Stimulated activated CD4-positive, alpha-beta T cell treated with anti-CD3 and anti-CD28 coated beads, Interleukin-4, amount 100 ng/mL, for 48 hours (primary cell): ENCODE results near the gene ZDHHC14.
"Not testable (repeated sequence)": the region's sequence is repeated elsewhere in the genome, so short reads cannot be mapped to it uniquely, and the experiment has no call there.

Experiments
- DNase-seq, 2 donors: peaks; one replicate each; pipeline ENCODE4 v3.0.0-alpha.2; 2020; ENCODE audit warnings: low read depth in 2 of 2

The ZDHHC14 gene

DNA sequence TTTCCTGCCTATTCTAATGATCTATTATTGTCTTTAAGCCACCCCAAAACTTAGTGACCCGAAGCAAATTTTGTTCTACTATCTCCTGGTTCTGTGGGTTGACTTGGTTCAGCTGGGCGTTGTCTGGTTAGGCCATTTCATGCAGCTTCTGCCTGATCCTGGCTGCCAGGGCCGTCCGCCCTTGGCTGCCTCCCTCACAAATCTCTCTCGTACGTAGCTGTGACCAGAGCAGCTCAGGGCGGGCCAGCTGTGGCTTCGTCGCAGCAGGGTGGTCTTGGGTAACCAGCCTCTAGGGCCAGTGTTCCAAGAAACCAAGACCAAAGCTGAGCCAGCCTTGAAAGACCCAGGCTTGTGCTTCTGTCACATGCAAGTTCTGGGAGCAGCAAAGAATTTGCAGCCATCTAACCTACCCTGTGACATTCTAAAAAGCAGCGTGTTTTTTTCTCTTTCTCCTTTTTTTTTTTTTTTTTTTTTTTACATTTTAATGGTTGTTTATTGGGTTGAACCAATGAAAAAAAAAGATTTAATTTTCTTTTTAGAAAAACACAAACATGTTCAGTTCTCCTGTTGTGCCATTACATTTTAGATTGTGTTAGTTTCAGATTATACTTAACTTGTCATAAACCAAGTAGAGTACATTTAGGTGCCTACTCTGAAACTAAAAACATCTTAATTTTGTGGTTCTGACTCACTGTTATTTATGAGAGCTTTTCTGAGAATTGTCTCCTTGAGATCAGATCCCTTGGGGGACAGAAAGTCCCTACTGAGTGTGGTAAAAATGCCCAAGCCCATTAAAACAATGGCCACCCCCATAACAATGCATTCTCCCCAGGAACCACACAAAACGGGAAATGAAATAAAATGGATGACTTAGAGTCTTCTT lies 83.9 kb downstream of the ZDHHC14 start:
- DNase-seq: no peak

DNA sequence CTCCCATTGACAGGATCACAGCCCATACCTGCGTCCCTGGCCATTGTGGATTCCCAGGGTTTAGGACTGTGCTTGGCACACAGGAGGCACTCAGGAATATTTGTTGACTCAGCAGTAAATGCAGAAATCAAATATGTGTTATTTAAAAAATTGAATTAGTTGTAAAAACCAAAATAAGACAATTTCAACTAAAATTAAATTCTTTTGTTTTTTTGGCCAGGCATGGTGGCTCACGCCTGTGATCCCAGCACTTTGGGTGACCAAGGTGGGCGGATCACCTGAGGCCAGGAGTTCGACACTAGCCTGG lies 85.3 kb downstream of the ZDHHC14 start:
- no peak for DNase-seq

DNA sequence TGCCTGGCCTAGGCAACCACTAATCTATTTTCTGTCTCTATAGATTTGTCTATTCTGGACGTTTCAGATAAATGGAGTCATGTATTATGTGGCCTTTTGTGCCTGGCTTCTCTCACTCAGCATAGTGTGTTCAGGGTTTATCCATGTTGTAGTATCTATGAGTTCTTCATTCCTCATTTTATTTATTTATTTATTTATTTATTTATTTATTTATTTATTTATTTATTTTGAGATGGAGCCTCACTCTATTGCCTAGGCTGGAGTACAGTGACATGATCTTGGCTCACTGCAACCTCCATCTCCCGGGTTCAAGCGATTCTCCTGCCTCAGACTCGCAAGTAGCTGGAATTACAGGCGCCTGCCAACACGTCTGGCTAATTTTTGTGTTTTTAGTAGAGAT lies 86.3 kb downstream of the ZDHHC14 start:
- not testable (repeated sequence) for DNase-seq

DNA sequence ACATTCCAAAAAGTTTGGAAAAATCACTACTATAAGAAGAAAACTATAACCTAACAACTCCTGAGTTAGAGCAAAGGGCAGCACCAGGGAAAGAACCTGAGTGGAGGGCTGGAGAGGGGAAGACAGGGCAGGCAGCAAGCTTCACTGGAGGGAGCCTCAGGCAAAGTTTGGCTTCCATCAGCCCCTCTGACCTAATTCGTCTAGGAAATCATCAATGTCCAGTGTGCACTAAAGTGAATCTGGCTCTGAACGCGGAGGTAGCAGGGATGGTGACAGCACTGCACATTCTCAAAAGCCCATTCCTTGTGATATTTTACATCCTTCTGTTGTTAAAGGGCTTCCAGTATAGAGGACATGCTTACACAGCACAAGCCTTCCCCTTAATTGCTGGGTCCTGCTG lies 87.1 kb downstream of the ZDHHC14 start:
- DNase-seq: no peak

DNA sequence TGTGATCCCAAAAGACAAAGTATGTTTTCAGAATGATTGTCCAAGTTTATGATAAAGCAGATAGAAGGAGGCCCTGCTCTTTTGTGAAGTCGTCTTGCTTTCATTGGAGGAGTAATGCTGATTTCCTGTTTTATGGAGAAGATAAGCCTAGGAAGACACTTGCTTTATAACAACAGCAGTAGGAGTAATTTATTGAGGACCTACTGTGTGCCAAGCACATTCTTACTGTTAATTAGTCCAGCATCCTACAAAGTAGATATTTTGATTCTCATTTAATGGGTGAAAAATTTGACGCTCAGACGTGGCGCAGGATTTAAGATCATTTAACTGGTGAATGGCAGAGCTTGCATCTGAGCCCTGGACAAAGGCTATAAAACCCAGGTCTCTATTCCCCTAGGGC lies 87.6 kb downstream of the ZDHHC14 start:
- no peak for DNase-seq

DNA sequence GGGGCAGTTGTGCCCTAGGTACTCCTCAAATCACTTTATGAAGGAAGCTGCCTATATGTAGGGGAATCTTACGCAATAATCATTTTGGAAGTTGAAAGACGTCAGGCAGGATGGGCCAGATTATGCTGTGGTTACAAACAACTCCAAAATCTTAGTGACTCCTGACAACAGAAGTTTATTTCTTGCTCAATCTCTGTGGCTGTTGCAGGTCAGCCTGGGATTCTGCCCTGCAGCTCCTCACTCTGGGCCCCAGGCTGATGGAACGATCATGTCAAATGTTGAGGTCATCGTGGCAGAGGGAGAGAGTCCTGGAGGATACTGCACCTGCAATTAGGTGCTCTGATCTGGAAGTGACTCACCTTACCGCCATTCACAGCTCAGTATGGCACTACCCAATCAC lies 88.4 kb downstream of the ZDHHC14 start:
- no peak for DNase-seq

DNA sequence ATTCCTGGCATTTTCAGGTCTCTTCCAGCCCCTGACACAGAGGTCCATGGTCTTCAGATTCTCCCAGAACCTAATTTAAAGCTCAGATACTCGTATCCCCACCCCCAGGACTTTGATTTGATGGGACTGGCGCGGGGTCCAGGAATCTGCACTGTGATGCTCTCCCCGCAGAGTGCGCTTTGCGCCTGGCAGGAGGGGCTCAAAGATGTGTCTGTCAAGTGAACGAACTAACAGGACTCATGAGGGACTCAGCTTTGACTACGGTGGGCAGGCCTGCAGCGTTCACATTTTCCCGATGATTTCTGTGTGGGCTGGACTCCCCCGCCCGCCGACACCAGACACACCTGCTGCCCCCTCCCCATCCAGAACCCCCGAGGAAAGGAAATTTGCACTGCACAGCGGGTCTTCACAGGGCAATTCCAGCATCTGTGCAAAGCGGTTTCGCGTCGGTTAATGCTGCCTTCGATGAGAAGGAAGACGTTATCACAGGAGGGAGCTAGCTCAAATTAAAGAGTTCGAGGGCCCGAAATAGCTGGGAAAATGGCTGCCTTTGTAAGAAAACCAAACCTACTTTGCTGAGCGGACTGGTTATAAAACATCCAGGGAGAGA lies 90.2 kb downstream of the ZDHHC14 start:
- DNase-seq: no peak

DNA sequence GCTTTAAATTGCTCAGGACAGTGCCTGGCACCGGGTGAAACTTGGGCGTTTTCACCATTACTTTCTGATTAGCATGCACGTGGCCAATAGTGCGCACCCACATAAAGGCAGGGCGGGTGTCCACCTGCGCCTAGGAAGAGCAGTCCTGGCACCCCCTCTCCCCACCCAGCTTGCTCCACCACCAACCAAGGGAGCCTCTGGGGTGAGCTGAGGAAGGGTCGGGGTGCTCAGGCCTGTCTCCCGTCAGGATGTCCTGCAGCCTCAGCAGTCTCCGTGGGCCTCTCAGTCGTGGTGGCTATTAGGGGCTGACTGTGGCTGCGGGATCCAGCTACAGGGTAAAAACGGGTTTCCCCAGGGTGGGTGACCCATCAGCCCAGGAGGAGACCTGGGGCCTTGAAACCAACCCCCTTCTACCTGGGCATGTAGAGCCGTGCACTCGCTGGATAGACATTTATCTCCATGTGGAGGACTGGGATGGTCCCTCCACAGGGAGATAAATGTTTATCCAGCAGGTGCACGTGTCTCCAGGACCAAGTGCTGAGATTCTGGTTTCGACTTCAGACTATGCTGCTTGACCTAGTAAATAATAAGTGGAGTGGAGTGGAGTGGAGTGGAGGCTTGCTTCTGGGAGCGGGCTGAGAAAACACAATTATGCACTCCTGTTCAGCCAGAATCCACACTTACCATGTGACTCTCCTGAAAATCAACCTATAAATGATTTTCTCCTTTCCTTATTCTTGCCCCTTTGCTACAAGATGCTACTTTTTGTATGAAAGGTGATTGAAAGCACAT lies 91.1 kb downstream of the ZDHHC14 start:
- DNase-seq: no peak

DNA sequence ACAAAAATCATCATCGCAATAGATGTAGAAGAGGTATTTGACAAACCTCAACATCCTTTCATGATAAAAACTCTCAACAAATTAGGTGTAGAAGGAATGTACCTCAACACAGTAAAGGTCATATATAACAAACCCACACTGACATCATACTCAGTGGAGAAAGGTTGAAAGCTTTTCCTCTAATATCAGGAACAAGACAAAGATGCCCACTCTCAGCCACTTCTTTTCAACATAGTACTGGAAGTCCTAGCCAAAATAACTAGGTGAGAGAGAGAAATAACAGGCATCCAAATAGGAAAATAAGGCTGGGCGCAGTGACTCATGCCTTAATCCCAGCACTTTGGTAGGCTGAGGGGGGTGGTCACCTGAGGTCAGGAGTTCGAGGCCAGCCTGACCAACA lies 95.8 kb downstream of the ZDHHC14 start:
- DNase-seq: no peak

DNA sequence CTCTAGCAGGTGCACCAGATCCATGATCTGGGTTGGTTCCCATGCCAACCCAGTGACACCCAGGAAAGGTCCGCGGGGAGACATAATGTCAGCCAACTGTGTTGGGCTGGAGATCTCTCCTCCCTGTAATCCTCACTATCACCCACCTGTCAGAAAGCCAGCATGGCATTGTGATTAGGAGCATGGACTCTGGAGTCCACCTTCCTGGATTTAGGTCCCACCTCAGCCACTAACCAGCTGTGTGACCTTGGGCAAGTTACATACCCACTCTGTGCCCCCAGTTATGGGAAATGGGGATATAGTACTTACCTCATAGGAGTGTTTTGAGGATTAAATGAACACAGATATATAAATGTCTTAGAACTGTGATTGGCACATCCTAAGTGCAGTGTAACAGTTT lies 97.9 kb downstream of the ZDHHC14 start:
- DNase-seq: no peak

DNA sequence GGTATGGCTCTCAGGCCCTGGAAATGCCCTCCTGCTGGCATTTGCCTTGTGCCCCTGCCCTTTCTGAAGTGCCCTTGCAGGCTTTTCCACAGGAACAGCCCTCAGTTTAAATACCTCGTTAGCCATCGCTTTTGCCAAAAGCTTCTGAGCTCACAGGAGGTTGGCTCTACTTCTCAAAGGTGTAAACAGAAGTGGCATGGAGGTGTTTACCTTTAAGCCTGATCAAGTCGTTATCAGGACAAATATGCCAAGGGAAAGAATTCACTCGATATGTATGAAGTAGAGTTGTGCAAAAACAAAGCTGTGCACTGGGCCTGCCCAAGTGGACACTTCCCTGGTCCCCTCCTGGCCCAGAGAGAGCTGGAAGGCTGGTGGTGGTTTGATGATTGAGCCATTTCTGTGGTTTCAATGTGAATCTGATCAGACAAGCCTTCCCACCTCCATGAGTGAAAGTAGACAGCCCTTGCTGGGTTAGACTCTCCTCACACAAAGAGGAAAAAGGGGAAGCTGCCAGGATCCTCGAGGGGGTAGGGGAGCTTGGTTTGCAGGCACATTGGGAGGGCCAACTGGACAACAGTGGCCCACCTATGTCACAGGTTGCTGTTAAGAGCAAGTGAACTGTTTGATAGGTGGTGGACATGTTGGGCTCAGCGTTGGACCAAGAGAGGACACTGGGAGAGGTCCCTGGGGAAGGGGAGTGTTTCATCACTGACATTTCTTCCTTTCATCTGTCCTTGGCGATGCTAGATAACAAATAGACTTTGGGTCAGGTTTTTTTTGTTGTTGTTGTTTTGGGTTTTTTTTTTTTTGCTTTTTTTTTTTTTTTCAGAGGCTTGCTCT lies 98.7 kb downstream of the ZDHHC14 start:
- no peak for DNase-seq

DNA sequence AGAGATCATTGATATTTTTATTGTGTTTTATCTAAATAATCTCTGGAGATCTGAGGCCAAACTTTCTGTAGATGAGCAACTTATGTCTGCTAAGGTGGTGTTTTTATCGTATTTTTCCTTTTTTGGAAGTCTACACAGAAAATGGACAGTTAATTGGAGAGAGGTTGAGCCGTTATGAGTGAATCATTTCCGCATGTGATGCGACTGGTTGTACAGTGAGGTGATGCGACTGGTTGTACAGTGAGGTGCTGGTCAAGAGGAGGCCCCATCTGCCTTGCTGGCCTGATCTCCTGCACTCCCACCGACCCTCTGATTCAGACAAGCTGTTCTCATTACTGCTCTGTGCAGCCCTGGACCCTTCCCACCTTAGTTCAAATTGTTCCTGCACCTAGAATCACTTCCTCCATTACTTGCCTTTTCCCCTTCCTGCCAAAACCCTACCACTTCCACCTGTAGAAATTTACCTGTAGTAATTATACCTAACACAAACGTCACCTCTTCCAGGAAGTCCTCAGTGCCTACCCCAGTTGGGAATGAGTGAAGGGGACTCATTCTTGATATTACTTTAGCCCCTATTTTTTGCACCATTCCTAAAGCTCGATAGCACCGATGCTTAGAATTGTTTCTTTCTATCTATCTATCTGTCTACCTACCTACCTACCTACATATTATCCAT lies 100.3 kb downstream of the ZDHHC14 start:
- no peak for DNase-seq

DNA sequence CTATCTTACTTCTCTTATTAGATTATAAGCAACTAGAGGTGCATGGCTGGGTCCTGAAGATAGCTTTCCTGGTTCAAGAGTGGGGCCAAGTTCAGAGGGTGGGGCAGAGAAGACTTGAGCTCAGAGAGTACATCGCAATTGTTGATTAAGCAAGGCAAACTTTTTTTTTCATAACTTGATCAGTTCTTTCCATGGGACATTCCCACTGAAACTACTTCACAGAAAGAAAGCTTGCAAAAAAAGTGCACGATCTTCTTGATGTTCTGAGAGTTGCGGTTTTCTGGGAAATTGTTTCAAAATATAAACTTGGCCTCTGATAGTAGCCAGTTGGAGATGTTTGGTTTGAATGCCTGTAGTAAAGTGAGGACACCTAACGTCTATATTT lies 100.9 kb downstream of the ZDHHC14 start:
- DNase-seq: no peak

DNA sequence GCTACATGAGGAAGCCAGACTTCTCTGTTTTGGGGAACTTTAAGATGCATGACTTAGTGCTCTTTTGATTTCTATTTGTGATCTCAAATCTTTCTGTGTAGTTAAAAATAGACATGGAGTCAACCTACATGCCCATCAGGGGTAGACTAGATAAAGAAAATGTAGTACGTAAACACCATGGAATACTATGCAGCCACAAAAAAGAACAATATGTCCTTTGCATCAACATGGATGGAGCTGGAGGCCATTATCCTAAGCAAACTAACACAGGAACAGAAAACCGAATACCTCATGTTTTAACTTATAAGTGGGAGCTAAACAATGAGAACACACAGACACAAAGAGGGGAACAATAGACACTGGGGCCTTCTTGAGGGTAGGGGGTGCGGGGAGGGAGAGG lies 102.8 kb downstream of the ZDHHC14 start:
- DNase-seq: no peak

DNA sequence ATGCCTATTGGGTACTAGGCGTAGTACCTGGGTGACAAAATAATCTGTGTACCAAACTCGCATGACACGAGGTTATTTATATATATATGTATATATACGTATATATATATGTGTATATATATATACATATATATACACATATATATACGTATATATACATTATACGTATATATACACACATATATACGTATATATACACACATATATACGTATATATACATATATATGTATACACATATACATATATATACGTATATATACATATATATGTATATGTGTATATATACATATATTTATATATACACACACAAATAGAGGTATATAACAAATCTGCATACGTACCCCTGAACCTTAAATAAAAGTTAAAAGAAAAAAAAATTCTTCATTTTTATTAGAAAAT lies 103.2 kb downstream of the ZDHHC14 start:
- DNase-seq: no peak

DNA sequence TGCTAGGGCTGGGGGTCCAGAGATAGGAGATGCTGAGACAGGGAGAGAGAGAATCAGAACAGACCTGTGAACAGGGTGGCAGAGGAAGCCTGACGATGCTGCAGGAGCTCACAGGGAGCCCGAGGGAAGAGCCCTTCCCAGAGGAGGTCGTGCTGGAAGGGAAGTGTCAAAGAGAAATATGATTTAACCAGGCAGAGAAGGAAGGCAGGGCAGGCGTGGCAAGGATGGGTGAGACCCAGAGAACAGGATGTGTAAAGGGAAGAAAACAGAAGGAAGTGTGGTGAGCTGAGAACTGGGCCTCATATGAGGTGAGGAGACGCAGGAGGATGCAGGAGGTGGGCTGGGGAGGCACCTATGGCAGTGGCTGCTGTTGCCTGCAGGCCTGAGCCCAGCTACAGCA lies 105.6 kb downstream of the ZDHHC14 start:
- no peak for DNase-seq

DNA sequence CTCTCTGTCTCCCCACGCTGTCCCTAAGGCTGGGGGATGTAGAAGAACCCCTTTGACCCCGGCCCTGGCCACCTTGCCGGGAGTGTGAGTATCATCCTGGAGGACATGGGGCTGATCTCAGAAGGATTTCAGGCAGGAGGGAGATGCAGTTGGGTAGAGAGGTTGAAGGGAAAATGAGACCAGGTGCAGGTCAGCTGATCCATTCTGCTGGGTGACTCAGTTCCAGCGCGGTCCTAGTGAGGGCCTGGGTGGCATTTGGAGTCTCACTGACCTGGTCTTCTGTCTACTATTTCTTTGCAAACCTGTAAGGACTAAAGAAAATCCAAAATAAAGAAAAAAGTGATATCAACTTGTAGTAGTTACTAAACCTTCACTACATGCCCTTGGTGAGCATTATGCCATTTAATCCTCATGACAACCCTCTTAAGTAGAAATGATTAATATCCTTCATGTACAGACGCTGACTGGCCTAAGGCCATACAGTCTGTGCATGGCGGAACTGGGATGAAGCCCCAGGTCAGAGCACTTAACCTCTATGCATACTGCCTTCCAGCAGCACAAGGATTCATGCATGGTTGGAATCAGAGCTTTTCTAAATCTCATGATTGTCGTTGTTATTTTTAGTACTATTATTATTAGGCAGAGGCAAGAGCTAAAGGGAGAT lies 106.3 kb downstream of the ZDHHC14 start:
- no peak for DNase-seq

DNA sequence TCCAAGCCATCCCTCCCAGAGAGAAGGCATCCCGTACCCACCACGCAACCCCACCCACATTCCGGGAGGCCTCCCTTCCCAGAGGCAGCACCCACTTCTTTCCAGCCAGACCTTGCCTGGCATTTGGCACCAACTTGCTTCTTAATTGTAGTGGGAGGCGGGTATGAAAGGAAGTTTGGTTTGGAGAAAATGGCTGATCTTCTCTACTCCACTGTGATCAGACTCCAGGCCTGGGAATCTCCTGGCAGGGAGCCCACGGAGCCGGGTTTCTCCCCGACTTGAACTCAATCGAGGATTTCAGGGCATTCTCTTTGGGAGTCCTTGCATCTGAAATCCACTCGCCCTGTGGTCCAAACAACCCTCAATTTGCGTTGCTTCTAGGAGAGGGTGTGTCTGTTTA lies 107.1 kb downstream of the ZDHHC14 start:
- DNase-seq: no peak

DNA sequence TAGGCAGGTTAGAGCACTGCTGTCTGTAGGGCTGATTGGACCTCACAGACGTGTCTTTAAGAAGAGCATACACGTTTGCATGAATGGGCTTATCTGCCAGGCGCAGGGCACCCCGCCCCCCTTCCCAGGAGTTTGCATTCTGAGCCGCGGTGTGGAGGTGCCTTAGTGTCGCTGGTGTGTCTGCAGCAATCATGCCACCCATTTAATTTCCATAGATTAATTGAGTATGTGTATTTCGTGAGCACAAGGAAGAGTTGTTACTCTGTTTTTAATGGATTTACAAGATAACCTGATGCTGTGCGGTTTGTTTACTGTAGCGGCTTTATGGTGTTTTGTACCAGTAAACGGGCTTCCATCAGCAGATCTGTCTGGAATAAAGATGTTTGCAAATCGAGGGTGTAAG lies 107.7 kb downstream of the ZDHHC14 start:
- DNase-seq: no peak

DNA sequence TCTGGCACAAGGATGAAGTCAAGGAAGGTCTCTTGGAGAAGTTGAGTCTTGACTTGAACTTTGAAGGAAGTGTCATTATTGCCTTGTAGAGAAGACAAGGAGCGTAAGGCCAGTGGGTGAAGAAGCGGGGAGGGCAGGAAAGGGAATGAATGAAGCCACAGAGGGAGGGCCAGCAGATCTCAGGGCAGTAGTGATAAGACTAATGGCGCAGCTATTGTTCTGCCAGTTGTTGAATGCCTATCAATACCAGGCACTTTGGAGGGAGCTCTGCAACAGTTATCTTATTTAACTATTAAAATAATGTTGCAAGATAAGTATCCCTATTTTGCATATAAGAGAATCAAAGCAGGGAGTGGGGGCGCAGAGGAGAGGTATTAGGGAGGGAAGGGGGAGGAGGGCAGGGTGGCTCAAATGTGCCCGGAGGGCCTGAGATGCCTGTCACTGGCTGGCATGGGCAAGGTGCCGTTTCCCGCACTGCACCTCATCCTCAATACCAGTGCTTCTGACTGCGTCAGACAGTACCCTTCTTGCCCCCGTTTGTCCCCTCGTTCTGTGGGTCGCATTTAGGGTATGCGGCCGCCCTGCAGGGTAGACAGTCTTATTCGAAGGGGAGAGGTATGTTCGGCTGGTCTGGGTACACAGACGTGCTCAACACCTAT lies 109.8 kb downstream of the ZDHHC14 start:
- no peak for DNase-seq
